Limb (tissue), 2 donors: Measurements from ENCODE around the gene ILK.

Source experiments
- DNase-seq, 2 donors: peaks; one replicate each; pipeline ENCODE4 v3.0.0-alpha.2; 2016; ENCODE audit errors: extremely low spot score in 2 of 2

ILK gene

GRCh38 chr11:6655790-6656583, 52.4 kb downstream of the ILK start, which contains the start of gene DCHS1:
Gene DCHS1 (minus strand): TSS chr11:6655809. CDS start chr11:6641613, 14,196 bp downstream.
- DNase-seq = peak; percentile 48 to 87

GRCh38 chr11:6656584-6656915, 53.0 kb downstream of the ILK start:
- no peak for DNase-seq

- DNase-seq = no peak
These were observed 53.4 kb downstream of the ILK start for GRCh38 chr11:6656936-6657335.

- DNase-seq = no peak
These were observed 53.8 kb downstream of the ILK start for GRCh38 chr11:6657346-6657745.

- DNase-seq = no peak
These were observed 55.1 kb downstream of the ILK start for GRCh38 chr11:6658647-6659046.
